H1 (cell line): ENCODE results near the gene GID8. TPM values are rescaled to one million over a fixed set of nuclear protein-coding genes. Genes with fewer than 3 reads are reported as not detected.
A peak's percentile ranks its signal among the peaks of the same experiment; 100 is the strongest.

Experiments used
- CTCF ChIA-PET: fragments of 300-600 bp; sonication (Branson Sonifier 250); formaldehyde crosslinking; loops from one replicate; lab custom pipeline; 2021; ENCODE audit not compliant: partially characterized antibody; lab: Charles Lee
- POLR2A ChIA-PET: fragments of 300-600 bp; sonication (Branson Sonifier 250); formaldehyde crosslinking; loops from one replicate; lab custom pipeline; 2021; ENCODE audit warnings: inconsistent platforms; ENCODE audit not compliant: partially characterized antibody; lab: Charles Lee
- DNase-seq, 2 experiments: peaks; one replicate each; pipeline versions ENCODE4 v3.0.0 to v3.0.0-alpha.2; 2010 to 2022; ENCODE audit warnings: low spot score in 2 of 2, low read depth in 1 of 2, mixed read lengths in 1 of 2
- FAIRE-seq: peaks from 2 replicates; lab custom pipeline; 2011; peaks lifted over from hg19 to GRCh38; lab: Jason Lieb, UNC
- H2AFZ ChIP-seq: 2 replicates; pipeline ENCODE4 v1.8.1; 2012; ENCODE audit warnings: low read length, inconsistent platforms
- H2AK5ac ChIP-seq: 2 replicates; pipeline ENCODE4 v1.6.1; 2013; ENCODE audit warnings: low read depth, low read length
- H2BK120ac ChIP-seq: replicated peaks from 2 replicates; pipeline ENCODE3; 2013; ENCODE audit warnings: low read depth, low read length, inconsistent platforms
- H2BK12ac ChIP-seq: 2 replicates; pipeline ENCODE4 v1.6.1; 2013; ENCODE audit warnings: low read depth, low read length
- H2BK15ac ChIP-seq: 2 replicates; pipeline ENCODE4 v1.6.1; 2013; ENCODE audit warnings: low read length
- H2BK20ac ChIP-seq: 2 replicates; pipeline ENCODE4 v1.6.1; 2013; ENCODE audit warnings: low read length
- H2BK5ac ChIP-seq: 2 replicates; pipeline ENCODE4 v1.6.1; 2013; ENCODE audit warnings: low read depth, low read length
- H3K14ac ChIP-seq: 2 replicates; pipeline ENCODE4 v1.6.1; 2013; ENCODE audit warnings: inconsistent platforms; ENCODE audit not compliant: insufficient read length
- H3K18ac ChIP-seq: 2 replicates; pipeline ENCODE4 v1.6.1; 2013; ENCODE audit warnings: low read length; ENCODE audit errors: extremely low read depth
- H3K23ac ChIP-seq: 2 replicates; pipeline ENCODE4 v1.6.1; 2013; ENCODE audit warnings: inconsistent platforms; ENCODE audit not compliant: insufficient read length
- H3K23me2 ChIP-seq: 2 replicates; pipeline ENCODE4 v1.6.1; 2013; ENCODE audit warnings: low read depth, low read length
- H3K27ac ChIP-seq: 2 replicates; pipeline ENCODE4 v1.6.1; 2011; ENCODE audit warnings: low read depth, low read length, inconsistent platforms
- H3K27me3 ChIP-seq, 4 experiments: replicated peaks in 1 of 4; 1 replicate in 1 of 4; 2 replicates in 3 of 4; pipeline versions ENCODE4 v1.6.1 to v1.8.1; 2011 to 2013; ENCODE audit warnings: low read length in 3 of 4, mild to moderate bottlenecking in 3 of 4, inconsistent platforms in 2 of 4, mixed read lengths in 2 of 4, moderate library complexity in 1 of 4; ENCODE audit not compliant: control insufficient read depth in 3 of 4, insufficient read depth in 3 of 4; ENCODE audit errors: extremely low read depth in 1 of 4
- H3K36me3 ChIP-seq, 4 experiments: 2 replicates each; pipeline versions ENCODE4 v1.6.1 to v1.8.1; 2011 to 2013; ENCODE audit warnings: mild to moderate bottlenecking in 4 of 4, low read length in 3 of 4, moderate library complexity in 2 of 4, control low read depth in 1 of 4, inconsistent platforms in 1 of 4; ENCODE audit not compliant: insufficient read depth in 4 of 4, control insufficient read depth in 2 of 4
- H3K4ac ChIP-seq: replicated peaks from 2 replicates; pipeline ENCODE3; 2013; ENCODE audit warnings: low read length, low read depth, mixed read lengths, inconsistent platforms; ENCODE audit not compliant: insufficient read length
- H3K4me1 ChIP-seq, 4 experiments: replicated peaks in 1 of 4; 1 replicate in 1 of 4; 2 replicates in 3 of 4; pipeline versions ENCODE4 v1.6.1 to v1.8.1; 2011 to 2013; ENCODE audit warnings: low read length in 3 of 4, inconsistent platforms in 2 of 4, mixed read lengths in 1 of 4; ENCODE audit not compliant: insufficient read depth in 4 of 4, control insufficient read depth in 3 of 4
- H3K4me2 ChIP-seq, 2 experiments: 2 replicates each; pipeline versions ENCODE4 v1.6.1 to v1.8.1; 2011 to 2013; ENCODE audit warnings: low read depth in 2 of 2, low read length in 2 of 2, control low read depth in 1 of 2, inconsistent platforms in 1 of 2, mild to moderate bottlenecking in 1 of 2; ENCODE audit not compliant: insufficient read depth in 1 of 2
- H3K4me3 ChIP-seq, 4 experiments: fragments of 200-600, 300-600 bp in 1 of 4; sonication (generic), shearing (Covaris generic), sonication (Bioruptor Twin) in 1 of 4; 2 replicates each; pipeline versions ENCODE4 v1.5.1 to v1.8.1; 2011 to 2016; ENCODE audit warnings: low read length in 4 of 4, low read depth in 3 of 4, control low read depth in 2 of 4, inconsistent platforms in 2 of 4, mild to moderate bottlenecking in 2 of 4, mixed read lengths in 1 of 4, moderate library complexity in 1 of 4; ENCODE audit not compliant: insufficient read depth in 2 of 4; ENCODE audit errors: extremely low read depth in 1 of 4
- H3K56ac ChIP-seq: replicated peaks from 2 replicates; pipeline ENCODE3; 2013; ENCODE audit warnings: low read depth, mild to moderate bottlenecking, mixed read lengths, low read length, inconsistent platforms; ENCODE audit not compliant: insufficient read length
- H3K79me1 ChIP-seq: 2 replicates; pipeline ENCODE4 v1.6.1; 2013; ENCODE audit warnings: low read depth, low read length, control low read depth
- H3K79me2 ChIP-seq, 2 experiments: 2 replicates each; pipeline versions ENCODE4 v1.6.1 to v1.8.1; 2012 to 2013; ENCODE audit warnings: low read length in 2 of 2, mild to moderate bottlenecking in 2 of 2, inconsistent platforms in 1 of 2; ENCODE audit not compliant: insufficient read depth in 2 of 2, control insufficient read depth in 1 of 2
- H3K9ac ChIP-seq, 4 experiments: replicated peaks in 1 of 4; 1 replicate in 1 of 4; 2 replicates in 3 of 4; pipeline versions ENCODE4 v1.6.1 to v1.8.1; 2011 to 2013; ENCODE audit warnings: low read depth in 3 of 4, low read length in 3 of 4, control low read depth in 2 of 4, mild to moderate bottlenecking in 2 of 4, moderate library complexity in 2 of 4, inconsistent platforms in 1 of 4; ENCODE audit errors: extremely low read depth in 1 of 4
- H3K9me3 ChIP-seq, 2 experiments: 2 replicates each; pipeline versions ENCODE4 v1.6.1 to v1.8.1; 2012 to 2013; ENCODE audit warnings: mild to moderate bottlenecking in 2 of 2, moderate library complexity in 2 of 2, control low read depth in 1 of 2, inconsistent platforms in 1 of 2, low read depth in 1 of 2, low read length in 1 of 2, mixed read lengths in 1 of 2; ENCODE audit not compliant: insufficient read depth in 2 of 2
- H4K20me1 ChIP-seq, 2 experiments: replicated peaks in 1 of 2; 2 replicates each; pipeline versions ENCODE3 to v1.8.1; 2011 to 2013; ENCODE audit warnings: inconsistent platforms in 2 of 2, low read length in 2 of 2, mild to moderate bottlenecking in 1 of 2; ENCODE audit not compliant: insufficient read depth in 2 of 2, control insufficient read depth in 1 of 2
- H4K5ac ChIP-seq: 2 replicates; pipeline ENCODE4 v1.6.1; 2013; ENCODE audit warnings: low read length, low read depth, mixed read lengths, inconsistent platforms; ENCODE audit not compliant: insufficient read length
- H4K8ac ChIP-seq: 2 replicates; pipeline ENCODE4 v1.8.0; 2013; ENCODE audit warnings: mild to moderate bottlenecking, moderate library complexity, low read length, inconsistent platforms; ENCODE audit not compliant: insufficient read depth; ENCODE audit errors: extremely low read depth
- H4K91ac ChIP-seq: replicated peaks from 2 replicates; pipeline ENCODE3; 2013; ENCODE audit warnings: low read length, mixed read lengths, inconsistent platforms; ENCODE audit not compliant: insufficient read length
- ASH2L ChIP-seq: fragments of 200-600, 300-600 bp; sonication (generic); IDR thresholded peaks from one replicate; pipeline ENCODE4 v1.7.1; 2017; ENCODE audit warnings: low read length
- CHD1 ChIP-seq: IDR thresholded peaks from 2 replicates; pipeline ENCODE4 v1.6.1; 2012; ENCODE audit warnings: low read depth, low read length, improper control_type of control experiment
- CREB1 ChIP-seq: IDR thresholded peaks from 2 replicates; pipeline ENCODE4 v1.6.1; 2012; ENCODE audit warnings: inconsistent platforms
- EGR1 ChIP-seq: IDR thresholded peaks from 2 replicates; pipeline ENCODE4 v1.6.1; 2011; ENCODE audit warnings: low read depth, low read length, borderline replicate concordance
- EZH2 ChIP-seq: fragments of 200-600 bp; sonication (generic); IDR thresholded peaks from 2 replicates; pipeline ENCODE4 v1.7.1; 2012; ENCODE audit warnings: low read depth, mild to moderate bottlenecking, moderate library complexity, low read length, inconsistent platforms; ENCODE audit not compliant: severe bottlenecking
- KDM4A ChIP-seq: IDR thresholded peaks from one replicate; pipeline ENCODE4 v1.7.1; 2012; ENCODE audit warnings: low read depth, mild to moderate bottlenecking, moderate library complexity, low read length, inconsistent platforms; ENCODE audit not compliant: severe bottlenecking
- MAFK ChIP-seq: IDR thresholded peaks from 2 replicates; pipeline ENCODE4 v1.6.1; 2012; ENCODE audit warnings: low read depth, mild to moderate bottlenecking, improper control_type of control experiment, low read length
- RAD21 ChIP-seq, 2 experiments: IDR thresholded peaks in 1 of 2; conservative IDR thresholded peaks in 1 of 2; 2 replicates each; pipeline ENCODE4 v1.6.1; 2011; ENCODE audit warnings: low read depth in 2 of 2, low read length in 2 of 2, improper control_type of control experiment in 1 of 2, inconsistent platforms in 1 of 2, mild to moderate bottlenecking in 1 of 2, moderate library complexity in 1 of 2
- SP4 ChIP-seq: IDR thresholded peaks from 2 replicates; pipeline ENCODE4 v1.6.1; 2012; ENCODE audit warnings: low read length, inconsistent platforms
- TAF1 ChIP-seq: IDR thresholded peaks from 2 replicates; pipeline ENCODE4 v1.6.1; 2011; ENCODE audit warnings: mild to moderate bottlenecking, low read depth, low read length
- TAF7 ChIP-seq: optimal IDR thresholded peaks from 2 replicates; pipeline ENCODE3; 2011; ENCODE audit warnings: low read depth, mild to moderate bottlenecking, inconsistent platforms, low read length, moderate library complexity, borderline replicate concordance
- WGBS, 2 experiments: shearing (Covaris generic) in 1 of 2; methylation state at CpG; one replicate each; pipeline versions ENCODE4 v1.1.6 to v1.1.7; 2013 to 2015; ENCODE audit warnings: low lambda C conversion rate in 2 of 2, mixed read lengths in 2 of 2, inconsistent platforms in 1 of 2, low coverage in 1 of 2, missing lambda C conversion rate in 1 of 2; ENCODE audit not compliant: insufficient replicate concordance in 2 of 2, insufficient coverage in 1 of 2, insufficient read length in 1 of 2; ENCODE audit errors: extremely low coverage in 1 of 2, missing lambda C conversion rate in 1 of 2; 5-methylcytosine and 5-hydroxymethylcytosine counted together
- polyA plus RNA-seq, 7 experiments: library from polyadenylated mRNA; depleted of rRNA in 3 of 7; stranded (reverse) in 5 of 7; unstranded in 2 of 7; fragments of >200 nt in 5 of 7; fragments of 200-250 nt in 2 of 7; gene quantifications; 1 replicate in 5 of 7; 2 replicates in 1 of 7; 4 replicates in 1 of 7; pipeline versions ENCODE4 v1.2.1 to v1.2.3, GENCODE V29; 2011 to 2013; ENCODE audit warnings: missing spikeins in 2 of 7, mixed read lengths in 2 of 7
- total RNA-seq: library from RNA; stranded (reverse); fragmentation: NEBNext Ultra II Directional; extraction: Animal tissue kit (Norgen Biotek cat#: 25700); gene quantifications from 2 replicates; pipeline ENCODE4 v1.2.1, GENCODE V29; 2021
- TF ChIP-seq, protein P1 (sequence below): IDR thresholded peaks from 2 replicates; pipeline ENCODE4 v1.6.1; 2012; ENCODE audit warnings: inconsistent platforms

The GID8 gene
- total and polyA plus RNA-seq, 2 of the 8 experiments (the other 6 are each of a cell fraction or from before 2014, with no cell fraction given), result 39.7 to 72.9 TPM

DNA sequence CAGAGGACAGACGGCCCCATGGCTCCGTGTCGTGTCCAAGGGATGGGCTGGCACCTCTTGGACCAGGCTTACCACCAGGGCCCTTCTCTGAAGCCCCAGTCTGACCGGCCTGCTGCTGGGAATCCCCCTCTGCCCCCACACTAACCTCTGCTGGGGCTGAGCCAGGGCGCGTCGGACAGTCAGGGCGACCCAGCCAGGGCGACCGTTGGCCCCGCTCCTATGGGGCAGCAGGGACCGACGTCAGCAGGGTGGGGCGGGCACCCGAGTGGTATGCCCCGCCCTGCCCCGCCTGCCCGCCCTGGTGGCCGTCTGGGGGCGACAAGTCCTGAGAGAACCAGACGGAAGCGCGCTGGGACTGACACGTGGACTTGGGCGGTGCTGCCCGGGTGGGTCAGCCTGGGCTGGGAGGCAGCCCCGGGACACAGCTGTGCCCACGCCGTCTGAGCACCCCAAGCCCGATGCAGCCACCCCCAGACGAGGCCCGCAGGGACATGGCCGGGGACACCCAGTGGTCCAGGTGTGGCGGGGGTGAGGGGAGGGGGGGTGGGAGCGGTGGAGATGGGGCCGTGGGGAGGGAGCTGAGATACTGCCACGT lies 14.5 kb downstream of the GID8 start, which contains the start of gene SLC17A9:
SLC17A9 (plus strand) TSS at position 337 of the 595 bp plus-strand sequence; CDS start at position 459, 122 bp downstream.
- H3K27ac ChIP-seq, result no peak within 1 kb of the TSS
- TF ChIP-seq KDM4A, result peak; percentile 80
- TF ChIP-seq CHD1, result no peak
- TF ChIP-seq EGR1, result no peak
- TF ChIP-seq ASH2L, result no peak
- TF ChIP-seq CREB1, result peak; percentile 80
- TF ChIP-seq, protein P1, sequence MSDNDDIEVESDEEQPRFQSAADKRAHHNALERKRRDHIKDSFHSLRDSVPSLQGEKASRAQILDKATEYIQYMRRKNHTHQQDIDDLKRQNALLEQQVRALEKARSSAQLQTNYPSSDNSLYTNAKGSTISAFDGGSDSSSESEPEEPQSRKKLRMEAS, result peak; percentile 67
- TF ChIP-seq RAD21 (IDR thresholded peaks at IDR 0.05 in 1 of 2, conservative IDR thresholded peaks at IDR 0.05 in 1 of 2; ENCODE audit: low read depth in 2 of 2, low read length in 2 of 2), result 0 out of 4 replicates have a peak, but pooled peaks of 1 of the 2 experiments have one; percentile 6
- TF ChIP-seq MAFK, result no peak
- TF ChIP-seq TAF7, result no peak
- TF ChIP-seq TAF1, result no peak
- no peak for TF ChIP-seq EZH2
- no peak for TF ChIP-seq SP4

More for the DNA sequence above, 14.5 kb downstream of the GID8 start, which contains the start of gene SLC17A9:
- no peak within 1 kb of the TSS for H3K23ac ChIP-seq
- no peak within 1 kb of the TSS for H2BK120ac ChIP-seq
- peak within 1 kb of the TSS; percentile 24 to 61 (median 40) for H3K4me3 ChIP-seq
- peaks cover 4 to 11% of the 10 kb centered on the region in 2 experiments for H4K20me1 ChIP-seq
- ChIA-PET POLR2A (interaction anchor here (0.6 to 3.4 kb wide), 8 partner anchors 15 to 47 kb away, joined by 3 to 29 read pairs (median 10); partner anchors contain the start of genes DIDO1 and GID8), CTCF (interaction anchor here (0.6 to 2.7 kb wide), 9 partner anchors 11 to 807 kb away, joined by 3 to 15 read pairs (median 5); no protein-coding TSS in a partner anchor)
- H3K27me3 ChIP-seq, result no peaks in the 10 kb centered on the region
- 27% methylated on average over 12 of the region's 37 CpGs; no CpG with 5 or more reads in 1 of the 2 experiments for whole genome bisulfite sequencing, 2 experiments
- no peak for FAIRE-seq
- peak within 1 kb of the TSS; percentile 87; the same call in 1 of the 2 replicates for H2BK12ac ChIP-seq
- H2AK5ac ChIP-seq, result no peak within 1 kb of the TSS
- H3K79me2 ChIP-seq, result peaks cover 0 to 27% of the 10 kb centered on the region in 2 experiments; a peak in 2 of 4 replicates
- H3K4me2 ChIP-seq, result peak within 1 kb of the TSS; percentile 71 to 94
- peak within 1 kb of the TSS; percentile 80; the same call in 1 of the 2 replicates for H2BK20ac ChIP-seq
- H3K14ac ChIP-seq, result no peak within 1 kb of the TSS
- peaks cover 4 to 21% (median 10%) of the 10 kb centered on the region in 4 experiments for H3K36me3 ChIP-seq
- peak in 1 of 2 experiments; percentile 84 for DNase-seq
- H2BK15ac ChIP-seq, result peak within 1 kb of the TSS; percentile 88; the same call in 1 of the 2 replicates
- no peaks in the 10 kb centered on the region for H3K9me3 ChIP-seq
- H3K4ac ChIP-seq, result peak within 1 kb of the TSS; percentile 96
- peaks cover 11% of the 10 kb centered on the region; the same call in 1 of the 2 replicates for H3K23me2 ChIP-seq
- peak within 1 kb of the TSS; percentile 56; the same call in 1 of the 2 replicates for H2BK5ac ChIP-seq
- peaks cover 2 to 23% (median 17%) of the 10 kb centered on the region in 4 experiments for H3K4me1 ChIP-seq
- H4K5ac ChIP-seq, result peak within 1 kb of the TSS; percentile 48
- peak within 1 kb of the TSS in 1 of 4 experiments; percentile 44; a peak in 4 of 7 replicates for H3K9ac ChIP-seq
- peaks cover 10% of the 10 kb centered on the region; the same call in 1 of the 2 replicates for H3K79me1 ChIP-seq
- H4K8ac ChIP-seq, result peak within 1 kb of the TSS; percentile 73; the same call in 1 of the 2 replicates
- no peak within 1 kb of the TSS for H3K56ac ChIP-seq
- H3K18ac ChIP-seq, result peak within 1 kb of the TSS; percentile 89
- H2AFZ ChIP-seq, result no peak within 1 kb of the TSS
- peak within 1 kb of the TSS; percentile 83 for H4K91ac ChIP-seq
